H9 (cell line): ENCODE results near the gene SRM. TPM values are rescaled to one million over a fixed set of nuclear protein-coding genes. Genes with fewer than 3 reads are reported as not detected.

Experiments used
- DNase-seq: peaks from one replicate; pipeline ENCODE4 v3.0.0-alpha.2; 2017
- H2AFZ ChIP-seq: one replicate; pipeline ENCODE4 v1.6.1; 2013; ENCODE audit warnings: mild to moderate bottlenecking, low read length, control low read depth, moderate library complexity
- H2AK5ac ChIP-seq: 2 replicates; pipeline ENCODE4 v1.6.1; 2013; ENCODE audit warnings: low read length, control low read depth, mixed read lengths; ENCODE audit not compliant: insufficient read length
- H2BK120ac ChIP-seq: one replicate; pipeline ENCODE4 v1.6.1; 2013; ENCODE audit warnings: low read depth, mild to moderate bottlenecking, low read length, control low read depth, inconsistent platforms; ENCODE audit not compliant: poor library complexity, severe bottlenecking
- H2BK12ac ChIP-seq: 2 replicates; pipeline ENCODE4 v1.6.1; 2013; ENCODE audit warnings: low read length, control low read depth, mixed read lengths, low read depth; ENCODE audit not compliant: insufficient read length
- H2BK15ac ChIP-seq: 2 replicates; pipeline ENCODE4 v1.6.1; 2013; ENCODE audit warnings: low read depth, low read length, control low read depth
- H2BK20ac ChIP-seq: one replicate; pipeline ENCODE4 v1.6.1; 2013; ENCODE audit warnings: low read depth, mild to moderate bottlenecking, low read length, control low read depth, inconsistent platforms; ENCODE audit not compliant: poor library complexity, severe bottlenecking
- H2BK5ac ChIP-seq: 2 replicates; pipeline ENCODE4 v1.6.1; 2013; ENCODE audit warnings: low read length, control low read depth, mixed read lengths; ENCODE audit not compliant: insufficient read length
- H3K14ac ChIP-seq: 2 replicates; pipeline ENCODE4 v1.6.1; 2013; ENCODE audit warnings: low read length, control low read depth; ENCODE audit not compliant: insufficient read depth
- H3K18ac ChIP-seq: 2 replicates; pipeline ENCODE4 v1.6.1; 2013; ENCODE audit warnings: low read depth, mild to moderate bottlenecking, mixed read lengths, low read length, control low read depth; ENCODE audit not compliant: insufficient read length
- H3K23ac ChIP-seq: 2 replicates; pipeline ENCODE4 v1.6.1; 2013; ENCODE audit warnings: low read length, control low read depth, mixed read lengths, low read depth; ENCODE audit not compliant: insufficient read length
- H3K23me2 ChIP-seq: 2 replicates; pipeline ENCODE4 v1.6.1; 2013; ENCODE audit warnings: low read depth, mild to moderate bottlenecking, mixed read lengths, low read length, control low read depth; ENCODE audit not compliant: insufficient read length, poor library complexity, severe bottlenecking
- H3K27ac ChIP-seq: 2 replicates; pipeline ENCODE4 v1.5.1; 2013; ENCODE audit warnings: low read length, control low read depth, mixed read lengths, low read depth; ENCODE audit not compliant: insufficient read length
- H3K27me3 ChIP-seq: 2 replicates; pipeline ENCODE4 v1.6.1; 2013; ENCODE audit warnings: low read length, control low read depth, inconsistent platforms; ENCODE audit not compliant: insufficient read depth
- H3K4ac ChIP-seq: 2 replicates; pipeline ENCODE4 v1.6.1; 2013; ENCODE audit warnings: low read depth, mild to moderate bottlenecking, control low read depth, inconsistent platforms, low read length, moderate library complexity
- H3K4me1 ChIP-seq: 2 replicates; pipeline ENCODE4 v1.6.1; 2013; ENCODE audit warnings: low read length, control low read depth, inconsistent platforms; ENCODE audit not compliant: insufficient read depth
- H3K4me2 ChIP-seq: 2 replicates; pipeline ENCODE4 v1.6.1; 2013; ENCODE audit warnings: low read length, control low read depth, mixed read lengths; ENCODE audit not compliant: insufficient read length, insufficient read depth
- H3K56ac ChIP-seq: 2 replicates; pipeline ENCODE4 v1.6.1; 2013; ENCODE audit warnings: low read depth, mild to moderate bottlenecking, mixed read lengths, low read length, control low read depth; ENCODE audit not compliant: insufficient read length
- H3K79me1 ChIP-seq: 2 replicates; pipeline ENCODE4 v1.6.1; 2013; ENCODE audit warnings: low read depth, mild to moderate bottlenecking, moderate library complexity, low read length, control low read depth, inconsistent platforms; ENCODE audit not compliant: insufficient read depth, poor library complexity, severe bottlenecking
- H3K79me2 ChIP-seq: 2 replicates; pipeline ENCODE4 v1.6.1; 2013; ENCODE audit warnings: low read length, control low read depth, inconsistent platforms; ENCODE audit not compliant: insufficient read depth
- H3K9ac ChIP-seq: 2 replicates; pipeline ENCODE4 v1.6.1; 2013; ENCODE audit warnings: low read length, control low read depth, mixed read lengths; ENCODE audit not compliant: insufficient read length; ENCODE audit errors: extremely low read depth
- H3K9me3 ChIP-seq: one replicate; pipeline ENCODE4 v1.6.1; 2013; ENCODE audit warnings: low read depth, low read length, inconsistent platforms; ENCODE audit not compliant: control insufficient read depth
- H3T11ph ChIP-seq: one replicate; pipeline ENCODE4 v1.6.1; 2013; ENCODE audit warnings: mild to moderate bottlenecking, low read length, control low read depth, inconsistent platforms
- H4K20me1 ChIP-seq: one replicate; pipeline ENCODE4 v1.6.1; 2013; ENCODE audit not compliant: control insufficient read depth, insufficient read length, insufficient read depth
- H4K5ac ChIP-seq: 2 replicates; pipeline ENCODE4 v1.6.1; 2013; ENCODE audit warnings: low read depth, mild to moderate bottlenecking, mixed read lengths, low read length, control low read depth; ENCODE audit not compliant: insufficient read length
- H4K8ac ChIP-seq: replicated peaks from 2 replicates; pipeline ENCODE4 v1.6.1; 2013; ENCODE audit warnings: low read length, control low read depth, mixed read lengths, low read depth; ENCODE audit not compliant: insufficient read length
- H4K91ac ChIP-seq: 2 replicates; pipeline ENCODE4 v1.6.1; 2013; ENCODE audit warnings: low read depth, mild to moderate bottlenecking, moderate library complexity, mixed read lengths, low read length, control low read depth; ENCODE audit not compliant: insufficient read length
- H3K27ac Mint-ChIP-seq, 3 experiments: 2 replicates in 2 of 3; 3 replicates in 1 of 3; pipeline ENCODE4 v1.8.0; 2020 to 2021; ENCODE audit warnings: mixed read lengths in 3 of 3, mild to moderate bottlenecking in 1 of 3, moderate library complexity in 1 of 3
- H3K27me3 Mint-ChIP-seq: 2 replicates; pipeline ENCODE4 v1.8.0; 2021; ENCODE audit warnings: low read depth, mild to moderate bottlenecking, moderate library complexity, mixed read lengths
- H3K36me3 Mint-ChIP-seq, 3 experiments: 2 replicates in 2 of 3; 3 replicates in 1 of 3; pipeline ENCODE4 v1.8.0; 2020 to 2021; ENCODE audit warnings: low read depth in 3 of 3, mixed read lengths in 3 of 3; ENCODE audit not compliant: insufficient read depth in 1 of 3
- H3K4me1 Mint-ChIP-seq, 2 experiments: 2 replicates each; pipeline ENCODE4 v1.8.0; 2020; ENCODE audit warnings: mixed read lengths in 2 of 2
- H3K4me3 Mint-ChIP-seq, 2 experiments: 2 replicates in 1 of 2; 3 replicates in 1 of 2; pipeline ENCODE4 v1.8.0; 2020 to 2021; ENCODE audit warnings: mild to moderate bottlenecking in 2 of 2, mixed read lengths in 2 of 2, moderate library complexity in 1 of 2
- H3K9me3 Mint-ChIP-seq, 2 experiments: 2 replicates in 1 of 2; 3 replicates in 1 of 2; pipeline ENCODE4 v1.8.0; 2020; ENCODE audit warnings: mild to moderate bottlenecking in 2 of 2, mixed read lengths in 2 of 2, moderate library complexity in 1 of 2
- CTCF ChIP-seq: fragments of 200-600 bp; sonication (generic); conservative IDR thresholded peaks from 3 replicates; pipeline ENCODE4 v1.8.0; 2021; ENCODE audit warnings: antibody characterized with exemption, mild to moderate bottlenecking
- WGBS: extraction: QIAGEN DNeasy Blood & Tissue Kit; methylation state at CpG from one replicate; pipeline ENCODE4 v1.1.7; 2013; ENCODE audit warnings: missing lambda C conversion rate, low lambda C conversion rate, mixed read lengths; ENCODE audit not compliant: insufficient read length; ENCODE audit errors: extremely low coverage; 5-methylcytosine and 5-hydroxymethylcytosine counted together
- total RNA-seq: library from RNA; stranded (reverse); gene quantifications from 2 replicates; pipeline ENCODE4 v1.2.1, GENCODE V29; 2021

SRM gene
- total RNA-seq, 1 experiment from 2014 or later, result 196 TPM

GRCh38 chr1:11061652-11062365 lies 2.0 kb upstream of the SRM start:
- Histone ChIP-seq H3K4me2 (no peak overlapping the region), H3K18ac (no peak overlapping the region), H3K27me3 (no peaks in the 10 kb centered on the region), H3K79me2 (peaks cover 2% of the 10 kb centered on the region; the same call in 1 of the 2 replicates), H3K14ac (no peak overlapping the region), H4K20me1 (no peaks in the 10 kb centered on the region), H3K23me2 (peaks cover 7% of the 10 kb centered on the region), H3K9ac (no peak overlapping the region), H3K79me1 (no peaks in the 10 kb centered on the region), H2AFZ (no peak overlapping the region), H3K9me3 (no peaks in the 10 kb centered on the region), H2BK20ac (no peak overlapping the region), H3K23ac (no peak overlapping the region), H4K5ac (no peak overlapping the region), H2BK5ac (no peak overlapping the region), H2BK12ac (no peak overlapping the region), H3K4ac (no peak overlapping the region), H2AK5ac (no peak overlapping the region), H4K8ac (no peak overlapping the region), H3K56ac (no peak overlapping the region), H3K4me1 (no peaks in the 10 kb centered on the region), H3K27ac (no peak overlapping the region), H3T11ph (no peak overlapping the region), H2BK15ac (no peak overlapping the region), H2BK120ac (no peak overlapping the region), H4K91ac (no peak overlapping the region)
- WGBS, result no CpG with 5 or more reads among the region's 5 CpGs
- Mint-ChIP-seq H3K27ac (peak overlapping the region in 1 of 3 experiments; percentile 23; a peak in 1 of 7 replicates), H3K4me3 (peak overlapping the region; percentile 41 to 48; a peak in 3 of 5 replicates), H3K4me1 (peaks cover 13 to 19% of the 10 kb centered on the region in 2 experiments), H3K27me3 (no peaks in the 10 kb centered on the region), H3K36me3 (peaks cover 37 to 68% (median 39%) of the 10 kb centered on the region in 3 experiments), H3K9me3 (no peaks in the 10 kb centered on the region)
- no peak for DNase-seq
- TF ChIP-seq CTCF, result no peak
